NCI-H146 treated with DMSO at 0.1 percent for 48 hours (cell line): ENCODE measurements around the gene ANKLE1.
"Not testable (repeated sequence)": the region's sequence is repeated elsewhere in the genome, so short reads cannot be mapped to it uniquely, and the experiment has no call there.

Source experiments
- DNase-seq: peaks from one replicate; lab custom pipeline; 2025; ENCODE audit not compliant: unreplicated experiment; lab: John Stamatoyannopoulos, UW

ANKLE1 gene

GRCh38 chr19:17283504-17283996 is 1.8 kb downstream of the ANKLE1 start:
- no peak for DNase-seq

GRCh38 chr19:17285415-17286135 is 3.9 kb downstream of the ANKLE1 start:
- no peak for DNase-seq

DNA sequence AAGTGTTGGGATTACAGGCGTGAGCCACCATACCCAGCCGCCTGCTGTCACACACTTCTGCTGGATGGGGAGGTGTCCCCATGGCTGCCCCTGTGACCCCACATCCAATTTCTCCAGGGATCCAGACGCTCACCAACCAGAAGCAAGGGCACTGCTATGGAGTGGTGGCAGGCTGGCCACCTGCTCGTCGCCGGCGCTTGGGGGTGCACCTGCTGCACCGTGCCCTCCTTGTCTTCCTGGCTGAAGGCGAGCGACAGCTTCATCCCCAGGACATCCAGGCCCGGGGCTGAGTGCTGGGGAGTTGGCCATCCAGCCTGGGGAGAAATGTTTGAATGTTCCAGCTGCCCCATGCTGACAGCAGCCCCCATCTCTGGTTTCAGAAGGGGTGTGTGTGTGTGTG is 4.6 kb downstream of the ANKLE1 start:
- no peak for DNase-seq

GRCh38 chr19:17286752-17287151 is 5.1 kb downstream of the ANKLE1 start:
- DNase-seq, result no peak

GRCh38 chr19:17289489-17289888 is 7.8 kb downstream of the ANKLE1 start:
- DNase-seq, result peak; percentile 32

GRCh38 chr19:17292301-17293074 is 10.8 kb downstream of the ANKLE1 start:
- peak; percentile 86 for DNase-seq

GRCh38 chr19:17293605-17294004 is 11.9 kb downstream of the ANKLE1 start:
- no peak for DNase-seq

GRCh38 chr19:17294051-17294891 is 12.6 kb downstream of the ANKLE1 start:
- DNase-seq, result no peak

- DNase-seq, result not testable (repeated sequence)
These were observed 13.8 kb downstream of the ANKLE1 start for GRCh38 chr19:17295551-17295950.

GRCh38 chr19:17296273-17296672 is 14.6 kb downstream of the ANKLE1 start:
- DNase-seq, result peak; percentile 17

DNA sequence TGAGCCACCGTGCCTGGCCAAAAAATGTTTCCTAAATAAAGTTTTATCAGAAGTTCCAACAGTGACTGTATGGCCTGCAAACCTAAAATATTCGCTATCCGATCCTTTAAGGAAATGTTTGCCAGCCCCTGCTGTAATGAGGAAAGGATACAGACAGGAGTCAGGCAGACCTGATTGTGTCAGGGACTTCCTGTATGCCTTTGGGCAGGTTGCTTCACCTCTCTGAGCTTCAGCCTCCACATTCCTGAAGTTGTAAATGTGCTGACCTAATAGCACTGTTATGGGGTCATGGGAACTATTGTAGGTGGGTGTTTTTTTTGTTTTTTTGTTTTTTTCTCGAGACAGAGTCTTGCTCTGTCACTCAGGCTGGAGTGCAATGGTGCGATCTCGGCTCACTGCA is 15.3 kb downstream of the ANKLE1 start:
- DNase-seq, result no peak

DNA sequence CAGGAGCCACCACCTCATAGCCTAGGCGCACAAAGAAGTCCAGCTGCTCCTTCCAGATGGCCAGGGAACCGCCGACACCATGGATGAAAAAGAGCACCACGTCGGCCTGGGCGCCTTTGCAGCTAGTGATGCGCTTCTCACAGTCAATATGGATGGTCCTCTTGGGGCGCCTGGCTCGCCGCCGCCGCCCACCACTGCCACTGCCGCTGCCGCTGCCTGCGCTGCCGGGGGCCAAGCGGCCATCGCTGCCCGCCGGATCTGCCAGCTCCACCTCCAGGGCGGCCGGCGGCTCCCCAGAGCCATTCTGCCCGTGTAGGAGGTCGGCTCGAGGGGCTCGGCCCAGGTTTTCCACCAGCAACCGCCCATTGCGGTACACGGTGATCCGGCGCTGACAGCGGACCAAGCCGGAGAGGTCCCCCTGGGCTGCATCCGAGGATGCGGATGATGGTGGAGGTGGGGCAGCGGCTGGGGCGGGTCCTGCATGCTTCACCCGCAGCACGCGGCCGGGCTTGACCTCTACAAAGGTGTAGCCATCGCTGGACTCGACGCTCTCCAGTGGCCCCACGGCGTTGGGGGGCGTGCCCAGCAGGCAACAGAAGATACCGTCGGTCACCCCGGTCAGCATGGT is 19.4 kb downstream of the ANKLE1 start:
- DNase-seq, result no peak

- DNase-seq, result no peak
These were observed 20.9 kb downstream of the ANKLE1 start for GRCh38 chr19:17302391-17303166.

DNA sequence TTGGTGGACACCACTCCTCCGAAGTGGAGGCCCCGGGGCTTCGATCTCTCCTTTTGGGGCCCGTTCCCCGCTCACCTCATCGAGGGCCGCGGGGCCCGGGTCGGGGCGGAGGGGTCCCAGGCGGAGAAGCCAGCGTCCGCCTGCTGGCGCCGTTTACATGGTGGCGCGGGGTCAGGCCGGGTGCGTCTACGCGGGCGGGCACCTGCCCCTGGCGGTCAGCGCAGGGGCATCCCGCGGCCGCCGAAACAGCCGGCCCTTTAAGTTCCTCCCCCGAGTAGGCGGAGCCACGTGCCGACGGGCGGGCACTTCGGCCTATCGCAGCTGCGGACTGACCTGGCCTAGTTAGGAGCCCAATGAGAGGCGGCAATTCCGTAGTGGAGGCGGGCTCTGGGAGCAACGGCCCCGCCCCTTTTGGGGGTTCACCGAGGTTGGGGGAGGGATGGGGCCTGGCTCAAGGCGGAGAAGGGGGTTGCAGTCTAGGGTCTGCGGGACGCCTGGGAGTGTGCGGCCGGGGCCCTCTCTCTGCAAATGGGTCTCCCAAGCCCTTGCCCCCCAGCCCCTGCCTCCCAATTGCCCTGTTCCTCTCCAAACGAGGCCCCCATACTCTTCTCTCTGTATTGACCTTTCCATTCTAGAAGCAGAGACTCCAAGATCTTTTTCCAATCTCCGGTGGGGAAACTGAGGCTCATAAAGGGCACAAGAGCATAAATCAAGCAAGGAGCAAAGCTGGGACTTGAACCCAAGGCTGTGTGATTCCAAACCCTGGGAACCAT is 21.7 kb downstream of the ANKLE1 start, which contains the start of gene ABHD8:
Gene ABHD8 (minus strand): TSS at position 259 of the 773 bp plus-strand sequence. CDS start 1,809 bp downstream, outside the sequence.
- peak; percentile 92 for DNase-seq

DNA sequence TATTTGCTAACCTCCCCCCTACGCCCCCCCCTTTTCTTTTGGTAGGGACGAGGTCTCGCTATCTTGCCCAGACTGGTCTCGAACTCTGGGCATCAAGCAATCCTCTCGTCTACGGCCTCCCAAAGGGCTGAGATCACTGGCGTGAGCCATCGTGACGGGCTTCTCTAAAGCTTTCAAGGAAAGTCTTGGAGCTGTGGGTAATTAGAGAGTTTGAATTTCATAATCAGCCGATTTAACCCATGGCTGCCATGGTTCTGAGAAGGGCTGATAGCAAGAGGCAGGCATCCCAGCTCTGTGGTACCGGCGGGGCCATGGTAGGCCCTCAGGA is 22.2 kb downstream of the ANKLE1 start:
- DNase-seq, result no peak

DNA sequence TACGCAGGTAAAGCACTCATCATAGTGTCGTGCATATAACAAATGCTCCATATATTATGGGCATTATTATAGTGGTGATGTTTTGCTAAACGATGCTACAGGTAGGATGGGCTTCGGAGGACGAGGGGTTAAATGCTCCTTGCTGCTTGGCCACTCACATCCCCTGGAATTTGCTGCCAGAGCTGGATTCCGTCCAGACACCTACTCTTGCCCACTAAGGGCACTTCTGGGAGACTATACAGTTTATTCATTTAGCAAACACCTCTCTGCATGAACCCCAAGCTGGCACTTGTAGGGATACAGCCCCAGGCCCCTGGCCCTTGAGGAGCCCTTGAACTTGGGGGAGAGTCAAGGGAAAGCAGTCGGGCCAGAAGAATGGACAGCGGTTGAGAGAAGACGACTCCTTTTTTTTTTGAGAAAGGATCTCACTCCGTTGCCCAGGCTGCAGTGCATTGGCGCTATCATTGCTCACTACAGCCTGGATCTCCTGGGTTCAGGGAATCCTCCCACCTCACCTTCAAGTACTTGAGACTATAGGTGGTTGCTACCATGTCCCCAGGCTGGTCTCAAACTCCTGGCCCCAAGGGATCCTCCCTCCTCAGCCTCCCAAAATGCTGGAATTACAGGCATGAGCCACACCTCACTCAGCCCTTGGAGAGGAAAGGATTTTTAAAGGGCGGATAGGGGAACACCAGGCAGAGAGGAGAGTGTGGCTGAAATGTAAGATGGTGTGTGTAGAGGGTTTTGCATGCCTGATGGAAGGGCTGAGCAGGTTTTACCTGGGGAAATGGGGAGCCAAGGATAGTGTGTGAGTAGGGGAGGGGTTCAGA is 22.9 kb downstream of the ANKLE1 start:
- no peak for DNase-seq

- DNase-seq, result no peak
These were observed 23.5 kb downstream of the ANKLE1 start for GRCh38 chr19:17305216-17305516.

- DNase-seq, result peak; percentile 99
These were observed 24.0 kb downstream of the ANKLE1 start, which contains the start of gene MRPL34 for GRCh38 chr19:17305517-17306284. TSS of gene MRPL34 (plus strand) at chr19:17305872. CDS start at chr19:17305893, 21 bp downstream.
